K562 (cell line): Measurements from ENCODE around the gene SLC39A6. TPM values are rescaled to one million over a fixed set of nuclear protein-coding genes. Genes with fewer than 3 reads are reported as not detected.

Source experiments
- ASH1L ChIP-seq: fragments of 450-650 bp; IDR thresholded peaks from 2 replicates; pipeline ENCODE4 v1.6.1; 2018; ENCODE audit warnings: borderline replicate concordance, mild to moderate bottlenecking, low read depth; ENCODE audit not compliant: partially characterized antibody
- BACH1 ChIP-seq: fragments of 200-800 bp; sonication (Bioruptor generic); IDR thresholded peaks from 2 replicates; pipeline ENCODE4 v1.6.1; 2016; ENCODE audit warnings: missing genetic modification characterization, missing compliant biosample characterization
- BRD4 ChIP-seq: fragments of 200-600 bp; sonication (generic); IDR thresholded peaks from 2 replicates; pipeline ENCODE4 v1.6.1; 2017; ENCODE audit warnings: inconsistent platforms
- CREB3 ChIP-seq: fragments of 450-650 bp; conservative IDR thresholded peaks from 2 replicates; pipeline ENCODE4 v1.6.1; 2016; ENCODE audit warnings: missing genetic modification characterization, low read depth, mild to moderate bottlenecking, missing compliant biosample characterization, moderate library complexity
- CTCFL ChIP-seq: IDR thresholded peaks from 2 replicates; pipeline ENCODE4 v1.6.1; 2011; ENCODE audit warnings: borderline replicate concordance, low read depth, mild to moderate bottlenecking, moderate library complexity, low read length; ENCODE audit not compliant: insufficient read depth, poor library complexity, severe bottlenecking
- ETV5 ChIP-seq: sonication (generic); formaldehyde crosslinking; IDR thresholded peaks from 2 replicates; pipeline ENCODE4 v1.4.0; 2020; ENCODE audit warnings: low read depth, mild to moderate bottlenecking, missing genetic modification reagents
- FOXK2 ChIP-seq, 2 experiments: fragments of 450-650 bp; IDR thresholded peaks in 1 of 2; conservative IDR thresholded peaks in 1 of 2; 2 replicates each; pipeline ENCODE4 v1.6.1; 2016; ENCODE audit warnings: low read depth in 2 of 2, mild to moderate bottlenecking in 1 of 2
- GATA2 ChIP-seq: sonication (generic); formaldehyde crosslinking; IDR thresholded peaks from 2 replicates; pipeline ENCODE4 v1.4.0; 2020; ENCODE audit warnings: mild to moderate bottlenecking, missing genetic modification reagents
- HCFC1 ChIP-seq: IDR thresholded peaks from 2 replicates; pipeline ENCODE4 v1.6.1; 2012; ENCODE audit warnings: low read depth, low read length, improper control_type of control experiment
- HMG20A ChIP-seq: fragments of 450-650 bp; formaldehyde crosslinking; conservative IDR thresholded peaks from 2 replicates; pipeline ENCODE4 v1.4.0; 2020; ENCODE audit warnings: mild to moderate bottlenecking, mixed read lengths
- KDM2B ChIP-seq: fragments of 250-450 bp; sonication (Bioruptor Pico); IDR thresholded peaks from 2 replicates; pipeline ENCODE4 v1.8.0; 2021; ENCODE audit warnings: mild to moderate bottlenecking, moderate library complexity
- MBD2 ChIP-seq: sonication (generic); IDR thresholded peaks from 2 replicates; pipeline ENCODE4 v1.6.1; 2016; ENCODE audit warnings: low read depth, borderline replicate concordance
- RBM34 ChIP-seq: fragments of 200-400 bp; formaldehyde crosslinking; IDR thresholded peaks from 2 replicates; pipeline ENCODE4 v1.6.1; 2018; ENCODE audit warnings: low read length, borderline replicate concordance; ENCODE audit not compliant: insufficient read depth
- RCOR1 ChIP-seq, 2 experiments: IDR thresholded peaks; 2 replicates each; pipeline ENCODE4 v1.6.1; 2012; ENCODE audit warnings: low read depth in 2 of 2, low read length in 2 of 2, borderline replicate concordance in 1 of 2, improper control_type of control experiment in 1 of 2
- THRAP3 ChIP-seq: fragments of 450-650 bp; IDR thresholded peaks from 2 replicates; pipeline ENCODE4 v1.6.1; 2016; ENCODE audit warnings: mild to moderate bottlenecking, inconsistent platforms, borderline replicate concordance
- ZBTB12 ChIP-seq: fragments of 250-450 bp; sonication (Bioruptor Pico); IDR thresholded peaks from 2 replicates; pipeline ENCODE4 v1.4.0; 2020
- ZEB2 ChIP-seq: fragments of 450-650 bp; IDR thresholded peaks from 2 replicates; pipeline ENCODE4 v1.6.1; 2016
- ZNF165 ChIP-seq: fragments of 250-450 bp; sonication (Bioruptor Pico); IDR thresholded peaks from 2 replicates; pipeline ENCODE4 v1.4.0; 2020; ENCODE audit warnings: borderline replicate concordance
- ZNF695 ChIP-seq: fragments of 450-650 bp; formaldehyde crosslinking; IDR thresholded peaks from 2 replicates; pipeline ENCODE4 v1.4.0; 2020; ENCODE audit warnings: mild to moderate bottlenecking, moderate library complexity
- polyA plus RNA-seq, 8 experiments: library from polyadenylated mRNA; depleted of rRNA in 4 of 8; stranded (reverse) in 5 of 8; unstranded in 3 of 8; fragments of >200 nt; fragmentation: Nextera tagmentation in 2 of 8; fragmentation: Illumina TruSeq in 1 of 8; extraction: Ambion mirVana in 2 of 8; extraction: Trizol in 1 of 8; gene quantifications; 2 replicates each; pipeline versions ENCODE4 v1.2.1 to v1.2.3, GENCODE V29; 2011 to 2014; ENCODE audit warnings: inconsistent platforms in 1 of 8, missing spikeins in 1 of 8
- total RNA-seq, 7 experiments: library from RNA; depleted of rRNA in 6 of 7; stranded (reverse); fragments of >200 nt in 6 of 7; fragmentation: Illumina TruSeq in 2 of 7; extraction: Trizol in 2 of 7; gene quantifications; 2 replicates each; pipeline versions ENCODE4 v1.2.1 to v1.2.3, GENCODE V29; 2011 to 2021; ENCODE audit warnings: low replicate concordance in 1 of 7

The SLC39A6 gene
- total and polyA plus RNA-seq, 9 of the 15 experiments (the other 6 are each of a cell fraction or from before 2014, with no cell fraction given) = 5.6 to 23.8 (median 17.4) TPM

GRCh38 chr18:36129300-36130038, at the start of gene SLC39A6, which contains the start of gene ELP2 (continued):
- peak; percentile 71; the same call in 1 of the 2 replicates for TF ChIP-seq KDM2B (CRISPR knock-in tag)
- TF ChIP-seq FOXK2 (conservative IDR thresholded peaks at IDR 0.05 in 1 of 2, IDR thresholded peaks at IDR 0.05 in 1 of 2; ENCODE audit: low read depth in 2 of 2) = peak; percentile 78 to 87
- TF ChIP-seq ZBTB12 (CRISPR knock-in tag) = 0 out of 2 replicates have a peak, but pooled peaks have one; percentile 11
- TF ChIP-seq ASH1L = peak; percentile 15
- no peak for TF ChIP-seq THRAP3
- TF ChIP-seq RCOR1 (IDR thresholded peaks at IDR 0.05; ENCODE audit: borderline replicate concordance in 1 of 2, low read depth in 2 of 2, low read length in 2 of 2) = peak in 1 of 2 experiments; percentile 51; a peak in 2 of 4 replicates
- TF ChIP-seq CREB3 (tag) = peak; percentile 53; the same call in 1 of the 2 replicates
- TF ChIP-seq BACH1 (tag) = no peak
- no peak for TF ChIP-seq CTCFL
- TF ChIP-seq ZNF165 = no peak
- 0 out of 2 replicates have a peak, but pooled peaks have one; percentile 10 for TF ChIP-seq ZNF695 (CRISPR knock-in tag)
- TF ChIP-seq ZEB2 = no peak
- TF ChIP-seq BRD4 = peak; percentile 98
- TF ChIP-seq ETV5 (CRISPR knock-in tag) = peak; percentile 88
- peak; percentile 75 for TF ChIP-seq HCFC1
- TF ChIP-seq GATA2 (CRISPR knock-in tag) = no peak
- 0 out of 2 replicates have a peak, but pooled peaks have one; percentile 67 for TF ChIP-seq RBM34
- TF ChIP-seq HMG20A (CRISPR knock-in tag) = no peak
- peak; percentile 66 for TF ChIP-seq MBD2
